ENCODE data around the gene ATL1.
"Not testable (repeated sequence)": the region's sequence is repeated elsewhere in the genome, so short reads cannot be mapped to it uniquely, and the experiment has no call there.

Gene ATL1

DNA sequence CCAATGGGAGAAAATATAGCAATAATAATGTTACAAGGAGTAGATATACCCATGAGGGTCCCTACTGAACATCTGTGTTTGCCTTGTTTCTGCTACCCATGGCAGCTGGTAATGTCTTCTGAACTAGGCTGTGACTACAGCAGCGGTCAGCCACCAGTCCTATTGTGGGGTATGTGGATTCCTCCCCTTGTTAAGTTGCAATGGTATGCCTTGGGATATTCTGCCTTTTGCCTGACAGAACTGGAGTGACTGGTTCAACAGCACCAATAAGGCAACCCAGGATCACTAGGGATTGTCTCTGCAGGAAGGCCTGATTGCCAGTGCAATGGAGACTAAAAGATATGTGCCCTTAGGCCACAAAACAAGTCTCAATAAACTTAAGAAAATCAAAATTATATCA, 9.7 kb upstream of the ATL1 start:
- H3K4me3 ChIP-seq (ENCODE audit: control insufficient read depth, low read depth, low read length): no peak overlapping the region
- TF ChIP-seq, protein P1, sequence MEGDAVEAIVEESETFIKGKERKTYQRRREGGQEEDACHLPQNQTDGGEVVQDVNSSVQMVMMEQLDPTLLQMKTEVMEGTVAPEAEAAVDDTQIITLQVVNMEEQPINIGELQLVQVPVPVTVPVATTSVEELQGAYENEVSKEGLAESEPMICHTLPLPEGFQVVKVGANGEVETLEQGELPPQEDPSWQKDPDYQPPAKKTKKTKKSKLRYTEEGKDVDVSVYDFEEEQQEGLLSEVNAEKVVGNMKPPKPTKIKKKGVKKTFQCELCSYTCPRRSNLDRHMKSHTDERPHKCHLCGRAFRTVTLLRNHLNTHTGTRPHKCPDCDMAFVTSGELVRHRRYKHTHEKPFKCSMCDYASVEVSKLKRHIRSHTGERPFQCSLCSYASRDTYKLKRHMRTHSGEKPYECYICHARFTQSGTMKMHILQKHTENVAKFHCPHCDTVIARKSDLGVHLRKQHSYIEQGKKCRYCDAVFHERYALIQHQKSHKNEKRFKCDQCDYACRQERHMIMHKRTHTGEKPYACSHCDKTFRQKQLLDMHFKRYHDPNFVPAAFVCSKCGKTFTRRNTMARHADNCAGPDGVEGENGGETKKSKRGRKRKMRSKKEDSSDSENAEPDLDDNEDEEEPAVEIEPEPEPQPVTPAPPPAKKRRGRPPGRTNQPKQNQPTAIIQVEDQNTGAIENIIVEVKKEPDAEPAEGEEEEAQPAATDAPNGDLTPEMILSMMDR (conservative IDR thresholded peaks at IDR 0.05; ENCODE audit: control insufficient read depth, insufficient read depth, low read depth, low read length): no peak

DNA sequence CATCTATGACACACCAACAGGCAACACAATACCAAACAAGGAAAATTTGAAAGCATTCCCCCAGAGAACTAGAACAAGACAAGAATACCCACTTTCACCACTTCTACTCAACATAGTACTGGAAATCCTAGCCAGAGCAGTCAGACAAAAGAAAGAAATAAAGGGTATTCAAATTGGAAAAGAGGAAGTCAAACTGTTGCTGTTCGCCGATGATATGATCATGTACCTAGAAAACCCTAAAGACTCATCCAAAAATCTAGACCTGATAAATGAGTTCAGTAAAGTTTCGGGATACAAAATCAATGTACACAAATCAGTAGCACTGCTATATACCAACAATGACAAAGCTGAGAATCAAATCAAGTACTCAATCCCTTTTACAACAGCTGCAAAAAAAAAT, 8.1 kb upstream of the ATL1 start:
- no peak for DNase-seq (ENCODE audit: low read depth)
- H3K4me3 ChIP-seq (ENCODE audit: control insufficient read depth, low read depth, low read length): no peak overlapping the region
- TF ChIP-seq, protein P1 (conservative IDR thresholded peaks at IDR 0.05; ENCODE audit: control insufficient read depth, insufficient read depth, low read depth, low read length): no peak

More for the DNA sequence above, 9.7 kb upstream of the ATL1 start:
- DNase-seq (ENCODE audit: low read depth): no peak

DNA sequence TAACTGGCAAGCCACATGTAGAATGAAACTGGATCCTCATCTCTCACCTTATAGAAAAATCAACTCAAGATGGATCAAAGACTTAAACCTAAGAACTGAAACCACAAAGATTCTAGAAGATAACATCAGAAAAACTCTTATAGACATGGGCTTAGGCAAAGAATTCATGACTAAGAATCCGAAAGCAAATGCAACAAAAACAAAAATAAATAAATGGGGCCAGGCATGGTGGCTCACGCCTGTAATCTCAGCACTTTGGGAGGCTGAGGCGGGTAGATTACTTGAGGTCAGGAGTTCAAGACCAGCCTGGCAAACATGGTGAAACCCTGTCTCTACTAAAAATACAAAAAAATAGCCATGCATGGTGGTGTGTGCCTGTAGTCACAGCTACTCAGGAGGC, 7.1 kb upstream of the ATL1 start:
- not testable (repeated sequence) for DNase-seq (ENCODE audit: low read depth); H3K4me3 ChIP-seq (ENCODE audit: control insufficient read depth, low read depth, low read length)

DNA sequence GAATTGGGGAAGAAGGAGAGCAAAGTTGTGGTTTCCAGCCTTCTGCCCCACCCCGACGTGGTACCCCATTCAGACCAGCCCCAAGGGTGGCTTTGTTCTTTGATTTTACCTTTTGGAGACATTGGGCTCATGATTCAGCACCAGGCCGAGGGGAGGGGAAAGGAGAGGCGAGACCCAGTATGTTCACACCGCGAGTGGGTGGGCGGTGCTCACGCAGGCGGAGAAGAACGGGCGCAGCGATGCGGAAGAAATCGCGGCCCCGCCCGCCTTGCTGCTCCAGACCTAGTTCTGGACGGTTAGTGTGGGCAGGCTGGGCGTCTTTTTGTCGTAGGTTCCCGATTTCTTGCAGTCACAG, 963 bp downstream of the ATL1 start:
- H3K4me3 ChIP-seq (ENCODE audit: control insufficient read depth, low read depth, low read length): peak overlapping the region; percentile 85
- TF ChIP-seq, protein P1 (conservative IDR thresholded peaks at IDR 0.05; ENCODE audit: control insufficient read depth, insufficient read depth, low read depth, low read length): no peak
- peak; percentile 66 for DNase-seq (ENCODE audit: low read depth)

DNA sequence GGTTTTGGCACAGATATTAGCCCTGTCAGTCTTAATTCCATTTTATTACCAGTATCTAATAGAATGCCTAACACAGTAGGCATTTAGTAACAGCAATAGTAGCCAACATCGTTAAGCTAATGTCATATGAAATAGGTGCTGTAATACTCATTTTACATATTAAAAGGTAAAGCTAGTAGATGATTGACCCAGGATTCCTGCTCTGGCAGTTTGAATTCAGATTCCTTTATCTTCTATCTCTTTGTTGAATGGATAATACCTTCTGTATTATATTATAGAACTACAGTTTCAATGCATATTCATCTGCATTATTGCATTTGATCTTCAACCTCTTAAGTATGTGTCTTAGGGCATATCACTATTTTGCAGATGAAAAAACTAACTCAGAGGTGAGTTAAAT, 2.9 kb downstream of the ATL1 start:
- no peak for DNase-seq (ENCODE audit: low read depth)
- no peak overlapping the region for H3K4me3 ChIP-seq (ENCODE audit: control insufficient read depth, low read depth, low read length)
- TF ChIP-seq, protein P1 (conservative IDR thresholded peaks at IDR 0.05; ENCODE audit: control insufficient read depth, insufficient read depth, low read depth, low read length): no peak

DNA sequence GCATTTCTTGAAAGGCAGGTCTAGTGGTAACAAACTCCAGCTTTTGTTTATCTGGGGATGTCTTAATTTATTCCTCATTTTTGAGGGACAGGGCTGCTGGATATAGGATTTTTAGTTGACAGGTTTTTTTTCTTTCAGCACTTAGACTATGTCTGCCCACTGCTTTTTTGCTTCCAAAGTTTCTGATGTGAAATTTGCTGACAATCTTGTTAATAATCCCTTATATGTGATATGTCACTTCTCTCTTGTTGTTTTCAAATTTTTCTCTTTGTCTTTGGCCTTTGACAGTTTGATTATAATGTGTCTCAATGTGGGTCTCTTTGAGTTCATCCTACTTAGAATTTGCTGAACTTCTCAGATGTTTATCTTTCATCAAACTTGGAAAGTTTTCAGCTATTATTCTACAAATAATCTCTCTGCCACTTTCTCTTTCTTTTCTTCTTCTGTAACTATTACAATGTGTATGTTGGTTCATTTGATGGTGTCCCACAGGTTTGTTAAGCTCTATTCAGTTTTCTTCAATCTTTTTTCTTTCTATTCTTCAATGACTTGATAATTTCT, 9.8 kb downstream of the ATL1 start:
- TF ChIP-seq, protein P1 (conservative IDR thresholded peaks at IDR 0.05; ENCODE audit: control insufficient read depth, insufficient read depth, low read depth, low read length): no peak
- no peak for DNase-seq (ENCODE audit: low read depth)
- H3K4me3 ChIP-seq (ENCODE audit: control insufficient read depth, low read depth, low read length): no peak overlapping the region

DNA sequence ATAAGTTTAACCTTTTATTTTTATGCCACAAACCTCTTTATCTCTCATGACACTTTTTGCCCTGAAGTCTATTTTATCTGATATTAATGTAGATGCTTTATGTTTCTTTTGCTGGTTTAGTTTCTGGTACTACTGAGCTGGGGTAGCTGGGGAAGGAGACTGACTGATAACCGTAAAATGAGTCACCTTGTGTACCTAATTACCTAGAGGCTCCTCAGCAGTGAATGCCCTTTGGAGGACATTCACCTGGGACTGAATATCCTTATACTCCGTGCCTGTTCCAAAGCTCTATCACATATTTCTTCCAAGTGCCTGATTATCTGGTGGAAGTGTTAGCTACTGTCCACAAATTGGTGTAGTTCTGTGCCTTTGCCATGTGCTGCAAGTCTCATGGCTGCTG, 13.9 kb downstream of the ATL1 start:
- TF ChIP-seq, protein P1 (conservative IDR thresholded peaks at IDR 0.05; ENCODE audit: control insufficient read depth, insufficient read depth, low read depth, low read length): no peak
- no peak for DNase-seq (ENCODE audit: low read depth)
- H3K4me3 ChIP-seq (ENCODE audit: control insufficient read depth, low read depth, low read length): no peak overlapping the region
